ENCODE data around the gene ZSCAN30. TPM values are rescaled to one million over a fixed set of nuclear protein-coding genes. Genes with fewer than 3 reads are reported as not detected.

The ZSCAN30 gene
- total RNA-seq, 2 experiments from 2014 or later: 9.6 to 11.6 TPM

DNA sequence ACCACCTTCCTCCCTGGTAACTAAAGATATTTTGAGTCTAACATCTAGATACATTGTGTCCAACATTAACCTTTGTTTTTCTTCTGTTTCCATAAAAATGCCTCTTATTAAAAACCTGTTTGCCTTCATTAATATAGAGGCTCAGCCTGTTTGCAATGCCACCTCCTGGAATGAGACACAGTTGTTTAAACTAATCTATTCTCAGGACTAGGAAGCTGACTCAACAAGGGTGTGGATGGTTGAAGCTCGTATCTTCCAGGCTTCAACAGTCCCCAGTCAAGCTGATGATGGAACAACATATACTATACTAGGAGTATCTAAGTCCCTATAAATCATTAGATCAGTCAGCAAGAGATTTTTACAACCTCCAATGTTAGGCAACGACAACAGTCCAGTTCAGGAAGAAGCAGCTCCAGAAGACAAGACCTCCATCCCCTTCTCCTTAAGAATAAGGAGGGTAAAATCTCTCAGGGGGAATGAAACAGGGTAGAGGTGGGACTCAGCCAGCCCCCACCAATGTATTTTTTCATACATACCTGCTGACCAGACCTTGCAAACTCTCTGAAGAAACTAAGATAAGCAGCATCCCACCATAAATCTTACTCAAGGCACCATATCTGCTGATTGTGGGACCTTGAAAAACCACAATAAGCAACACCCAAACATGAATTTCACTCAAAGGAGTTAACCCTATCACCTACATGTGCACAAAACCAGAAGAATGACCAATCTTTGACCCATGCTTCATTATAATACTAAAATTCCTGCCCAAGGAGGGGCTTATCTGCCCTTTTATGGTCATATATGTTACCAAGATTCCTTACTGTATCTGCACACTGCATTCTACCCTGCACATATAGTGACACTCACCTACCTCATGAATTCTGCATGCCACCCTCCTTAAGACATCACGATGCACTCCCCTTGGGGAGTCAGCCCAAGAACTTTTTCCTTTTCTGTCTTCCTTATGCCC lies 32.7 kb upstream of the ZSCAN30 start:
- no peaks in the 10 kb centered on the region for H3K4me1 Mint-ChIP-seq (ENCODE audit: low read depth)
- no peaks in the 10 kb centered on the region for H3K9me3 ChIP-seq (ENCODE audit: control insufficient read depth in 1 of 2, insufficient read depth in 1 of 2, low read length in 2 of 2)

DNA sequence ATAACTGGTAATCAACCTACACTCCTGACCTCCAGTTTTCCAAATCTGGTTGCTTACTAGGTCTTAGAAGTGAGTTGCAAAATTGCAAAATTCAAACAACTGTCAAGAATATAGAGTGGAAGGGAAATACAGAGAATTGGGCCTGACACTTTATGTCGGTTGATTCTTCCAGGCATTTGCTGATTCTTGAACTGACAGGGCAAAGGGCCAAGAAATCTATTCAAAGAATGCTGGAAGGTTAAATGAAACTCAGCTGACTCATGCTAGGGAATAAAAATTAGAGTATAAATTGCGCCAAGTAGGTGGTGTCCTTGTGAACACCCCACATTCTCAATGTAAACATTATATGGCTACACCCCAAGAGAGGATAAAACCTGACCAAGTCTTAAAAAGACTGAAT lies 21.5 kb upstream of the ZSCAN30 start:
- intact Hi-C loops (cut with DNase I, micrococcal nuclease): no loop called here
- no peak overlapping the region for H3K27ac ChIP-seq (ENCODE audit: low read depth in 1 of 2, low read length in 2 of 2)
- Mint-ChIP-seq H3K36me3 (ENCODE audit: low read depth) (peaks cover 66% of the 10 kb centered on the region), H3K4me1 (ENCODE audit: low read depth) (no peaks in the 10 kb centered on the region), H3K9me3 (peaks cover 32% of the 10 kb centered on the region), H3K27ac (no peak overlapping the region), H3K27me3 (no peaks in the 10 kb centered on the region), H3K4me3 (no peak overlapping the region)
- TF ChIP-seq, protein P1, sequence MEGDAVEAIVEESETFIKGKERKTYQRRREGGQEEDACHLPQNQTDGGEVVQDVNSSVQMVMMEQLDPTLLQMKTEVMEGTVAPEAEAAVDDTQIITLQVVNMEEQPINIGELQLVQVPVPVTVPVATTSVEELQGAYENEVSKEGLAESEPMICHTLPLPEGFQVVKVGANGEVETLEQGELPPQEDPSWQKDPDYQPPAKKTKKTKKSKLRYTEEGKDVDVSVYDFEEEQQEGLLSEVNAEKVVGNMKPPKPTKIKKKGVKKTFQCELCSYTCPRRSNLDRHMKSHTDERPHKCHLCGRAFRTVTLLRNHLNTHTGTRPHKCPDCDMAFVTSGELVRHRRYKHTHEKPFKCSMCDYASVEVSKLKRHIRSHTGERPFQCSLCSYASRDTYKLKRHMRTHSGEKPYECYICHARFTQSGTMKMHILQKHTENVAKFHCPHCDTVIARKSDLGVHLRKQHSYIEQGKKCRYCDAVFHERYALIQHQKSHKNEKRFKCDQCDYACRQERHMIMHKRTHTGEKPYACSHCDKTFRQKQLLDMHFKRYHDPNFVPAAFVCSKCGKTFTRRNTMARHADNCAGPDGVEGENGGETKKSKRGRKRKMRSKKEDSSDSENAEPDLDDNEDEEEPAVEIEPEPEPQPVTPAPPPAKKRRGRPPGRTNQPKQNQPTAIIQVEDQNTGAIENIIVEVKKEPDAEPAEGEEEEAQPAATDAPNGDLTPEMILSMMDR (IDR thresholded peaks at IDR 0.05): no peak
- H3K4me3 ChIP-seq (ENCODE audit: low read length): no peak overlapping the region
- H3K4me1 ChIP-seq (ENCODE audit: insufficient read depth, low read length): no peaks in the 10 kb centered on the region
- CTCF ChIA-PET: no interaction called here
- H3K9me3 ChIP-seq (ENCODE audit: control insufficient read depth in 1 of 2, insufficient read depth in 1 of 2, low read length in 2 of 2): peaks cover 22 to 72% of the 10 kb centered on the region in 2 experiments
- DNase-seq (no peak), ATAC-seq (ENCODE audit: poor library complexity) (no peak)
- POLR2A ChIA-PET: no interaction called here
- H3K36me3 ChIP-seq (ENCODE audit: insufficient read depth, low read length): peaks cover 12% of the 10 kb centered on the region
- H3K27me3 ChIP-seq (ENCODE audit: control insufficient read depth in 1 of 2, insufficient read depth in 2 of 2, low read length in 2 of 2): no peaks in the 10 kb centered on the region

More for the DNA sequence above, 32.7 kb upstream of the ZSCAN30 start:
- TF ChIP-seq, protein P1 (IDR thresholded peaks at IDR 0.05): no peak
- ATAC-seq (ENCODE audit: poor library complexity) (no peak), DNase-seq (no peak)
- H3K4me3 ChIP-seq (ENCODE audit: low read length): no peak overlapping the region
- Mint-ChIP-seq H3K36me3 (ENCODE audit: low read depth) (no peaks in the 10 kb centered on the region), H3K27ac (no peak overlapping the region), H3K4me3 (no peak overlapping the region), H3K9me3 (no peaks in the 10 kb centered on the region), H3K27me3 (no peaks in the 10 kb centered on the region)
- no peaks in the 10 kb centered on the region for H3K27me3 ChIP-seq (ENCODE audit: control insufficient read depth in 1 of 2, insufficient read depth in 2 of 2, low read length in 2 of 2)
- H3K36me3 ChIP-seq (ENCODE audit: insufficient read depth, low read length): no peaks in the 10 kb centered on the region
- no peak overlapping the region for H3K27ac ChIP-seq (ENCODE audit: low read depth in 1 of 2, low read length in 2 of 2)
- no peaks in the 10 kb centered on the region for H3K4me1 ChIP-seq (ENCODE audit: insufficient read depth, low read length)
- POLR2A ChIA-PET: interaction anchor here (1.1 kb wide), 1 partner anchor 21 kb away, joined by 3 read pairs; the partner anchor contains the start of gene ZNF24
- CTCF ChIA-PET: no interaction called here
- intact Hi-C loops (cut with DNase I, micrococcal nuclease): no loop called here

GRCh38 chr18:35306588-35307250 lies 16.7 kb upstream of the ZSCAN30 start:
- intact Hi-C loops (cut with DNase I, micrococcal nuclease): no loop called here
- POLR2A ChIA-PET: interaction anchor here (0.9 kb wide), 1 partner anchor 39 kb away, joined by 3 read pairs; no protein-coding TSS in a partner anchor

More at GRCh38 chr18:35306588-35307250, 16.7 kb upstream of the ZSCAN30 start:
- no peak overlapping the region for H3K27ac ChIP-seq (ENCODE audit: low read depth in 1 of 2, low read length in 2 of 2)
- Mint-ChIP-seq H3K27me3 (no peaks in the 10 kb centered on the region), H3K4me3 (no peak overlapping the region), H3K36me3 (ENCODE audit: low read depth) (peaks cover 93% of the 10 kb centered on the region), H3K9me3 (peaks cover 35% of the 10 kb centered on the region), H3K4me1 (ENCODE audit: low read depth) (no peaks in the 10 kb centered on the region), H3K27ac (no peak overlapping the region)
- no peaks in the 10 kb centered on the region for H3K27me3 ChIP-seq (ENCODE audit: control insufficient read depth in 1 of 2, insufficient read depth in 2 of 2, low read length in 2 of 2)
- CTCF ChIA-PET: interaction anchor here (1.7 kb wide), 1 partner anchor 8 kb away, joined by 3 read pairs; no protein-coding TSS in a partner anchor
- peaks cover 19 to 97% of the 10 kb centered on the region in 2 experiments for H3K9me3 ChIP-seq (ENCODE audit: control insufficient read depth in 1 of 2, insufficient read depth in 1 of 2, low read length in 2 of 2)
- DNase-seq (no peak), ATAC-seq (ENCODE audit: poor library complexity) (no peak)
- no peak overlapping the region for H3K4me3 ChIP-seq (ENCODE audit: low read length)
- TF ChIP-seq, protein P1 (IDR thresholded peaks at IDR 0.05): no peak
- peaks cover 43% of the 10 kb centered on the region for H3K36me3 ChIP-seq (ENCODE audit: insufficient read depth, low read length)
- H3K4me1 ChIP-seq (ENCODE audit: insufficient read depth, low read length): no peaks in the 10 kb centered on the region

Measured in CD4-positive, alpha-beta T cell (primary cell).